Measurements from ENCODE around the gene ACKR2. TPM values are rescaled to one million over a fixed set of nuclear protein-coding genes. Genes with fewer than 3 reads are reported as not detected.

Gene ACKR2
- total RNA-seq, 3 donors from 2014 or later: 1.8 to 15.8 (median 6.9) TPM

GRCh38 chr3:42872718-42873117 lies 63.5 kb downstream of the ACKR2 start:
- no peak overlapping the region for H3K27ac ChIP-seq
- no peak for DNase-seq (ENCODE audit: low spot score in 2 of 2)
- intact Hi-C loops (cut with DNase I; ENCODE audit: low total_unique reads): no loop called here
- no peaks in the 10 kb centered on the region for H3K36me3 ChIP-seq
- no peaks in the 10 kb centered on the region for H3K9me3 ChIP-seq
- H3K4me1 ChIP-seq: no peaks in the 10 kb centered on the region
- no peak overlapping the region for H3K4me3 ChIP-seq
- no peaks in the 10 kb centered on the region for H3K27me3 ChIP-seq
- TF ChIP-seq CTCF (IDR thresholded peaks at IDR 0.05) (no peak), POLR2AphosphoS5 (IDR thresholded peaks at IDR 0.05) (no peak), POLR2A (IDR thresholded peaks at IDR 0.05) (no peak)

GRCh38 chr3:42873221-42873982 lies 64.2 kb downstream of the ACKR2 start:
- no peak for DNase-seq (ENCODE audit: low spot score in 2 of 2)
- Histone ChIP-seq H3K27me3 (no peaks in the 10 kb centered on the region), H3K27ac (no peak overlapping the region), H3K4me3 (no peak overlapping the region), H3K4me1 (no peaks in the 10 kb centered on the region), H3K36me3 (no peaks in the 10 kb centered on the region), H3K9me3 (no peaks in the 10 kb centered on the region)
- TF ChIP-seq POLR2A (IDR thresholded peaks at IDR 0.05) (no peak), CTCF (IDR thresholded peaks at IDR 0.05) (no peak)
- intact Hi-C loops (cut with DNase I; ENCODE audit: low total_unique reads): no loop called here

- H3K36me3 ChIP-seq: no peaks in the 10 kb centered on the region
- TF ChIP-seq CTCF (IDR thresholded peaks at IDR 0.05) (no peak), POLR2AphosphoS5 (IDR thresholded peaks at IDR 0.05) (no peak), POLR2A (IDR thresholded peaks at IDR 0.05) (no peak)
- H3K4me1 ChIP-seq: no peaks in the 10 kb centered on the region
- intact Hi-C loops (cut with DNase I; ENCODE audit: low total_unique reads): no loop called here
- no peaks in the 10 kb centered on the region for H3K9me3 ChIP-seq
- DNase-seq (ENCODE audit: low spot score in 2 of 2): no peak
- H3K4me3 ChIP-seq: no peak overlapping the region
- H3K27ac ChIP-seq: no peak overlapping the region
- H3K27me3 ChIP-seq: no peaks in the 10 kb centered on the region
Measured at GRCh38 chr3:42874749-42875148, 65.5 kb downstream of the ACKR2 start.

GRCh38 chr3:42875325-42876151 lies 66.3 kb downstream of the ACKR2 start, which contains the start of gene CYP8B1:
TSS of gene CYP8B1 (minus strand) at chr3:42875879. CDS start at chr3:42875816, 63 bp downstream.
- Histone ChIP-seq H3K27ac (no peak within 1 kb of the TSS), H3K4me1 (no peaks in the 10 kb centered on the region), H3K9me3 (no peaks in the 10 kb centered on the region), H3K36me3 (no peaks in the 10 kb centered on the region), H3K4me3 (no peak within 1 kb of the TSS), H3K27me3 (no peaks in the 10 kb centered on the region)
- intact Hi-C loops (cut with DNase I; ENCODE audit: low total_unique reads): no loop called here
- no peak for TF ChIP-seq POLR2AphosphoS5 (IDR thresholded peaks at IDR 0.05)
- no peak for TF ChIP-seq CTCF (IDR thresholded peaks at IDR 0.05)
- TF ChIP-seq POLR2A (IDR thresholded peaks at IDR 0.05): no peak
- DNase-seq (ENCODE audit: low spot score in 2 of 2): no peak

- intact Hi-C loops (cut with DNase I; ENCODE audit: low total_unique reads): no loop called here
- no peak for TF ChIP-seq POLR2A (IDR thresholded peaks at IDR 0.05)
- no peak for TF ChIP-seq POLR2AphosphoS5 (IDR thresholded peaks at IDR 0.05)
- no peak for TF ChIP-seq CTCF (IDR thresholded peaks at IDR 0.05)
- H3K4me1 ChIP-seq: peaks cover 0 to 3% of the 10 kb centered on the region in 2 donors
- no peaks in the 10 kb centered on the region for H3K36me3 ChIP-seq
- no peak overlapping the region for H3K4me3 ChIP-seq
- no peaks in the 10 kb centered on the region for H3K9me3 ChIP-seq
- no peak overlapping the region for H3K27ac ChIP-seq
- DNase-seq (ENCODE audit: low spot score in 2 of 2): no peak
- H3K27me3 ChIP-seq: no peaks in the 10 kb centered on the region
Measured at GRCh38 chr3:42876401-42876800, 67.2 kb downstream of the ACKR2 start.
